Left lung (tissue), 10 donors: ENCODE data around the gene TTLL5. TPM values are rescaled to one million over a fixed set of nuclear protein-coding genes. Genes with fewer than 3 reads are reported as not detected.
A peak's percentile ranks its signal among the peaks of the same experiment; 100 is the strongest.

Experiments used
- ATAC-seq: fragments of 200-7000 bp; cut with Tn5 transposase; one replicate; pipeline ENCODE4 v1.9.1; 2020; ENCODE audit warnings: moderate library complexity
- DNase-seq, 4 donors: peaks; one replicate each; pipeline ENCODE4 v3.0.0-alpha.2; 2013 to 2020
- H3K27ac ChIP-seq, 2 donors: fragments of 200-600 bp; sonication (generic) in 1 of 2; one replicate each; pipeline versions ENCODE4 v1.5.0 to v1.8.0; 2020 to 2021
- H3K27me3 ChIP-seq, 2 donors: fragments of 200-600 bp; sonication (generic) in 1 of 2; one replicate each; pipeline versions ENCODE4 v1.5.0 to v1.8.0; 2020 to 2021
- H3K36me3 ChIP-seq, 2 donors: fragments of 200-600 bp; sonication (generic) in 1 of 2; one replicate each; pipeline versions ENCODE4 v1.5.0 to v1.8.0; 2020 to 2021
- H3K4me1 ChIP-seq, 2 donors: fragments of 200-600 bp; one replicate each; pipeline ENCODE4 v1.8.0; 2021
- H3K4me3 ChIP-seq, 2 donors: fragments of 200-600 bp; sonication (generic) in 1 of 2; one replicate each; pipeline versions ENCODE4 v1.5.0 to v1.8.0; 2020 to 2021; ENCODE audit warnings: mild to moderate bottlenecking in 1 of 2
- H3K9me3 ChIP-seq, 2 donors: fragments of 200-600 bp; sonication (generic) in 1 of 2; one replicate each; pipeline versions ENCODE4 v1.5.0 to v1.8.0; 2020 to 2021
- CTCF ChIP-seq, 2 donors: fragments of 200-600 bp; sonication (generic) in 1 of 2; IDR thresholded peaks; one replicate each; pipeline versions ENCODE4 v1.5.0 to v1.8.0; 2021; ENCODE audit warnings: antibody characterized with exemption in 2 of 2
- intact Hi-C, 2 donors: fragments of 100-400 bp; cut with DNase I; formaldehyde crosslinking; loops; one replicate each; pipeline versions ENCODE4 v1.11.2 to v1.14.2; 2022
- polyA plus RNA-seq, 6 donors: library from polyadenylated mRNA; unstranded; fragments of 120-200 nt; gene quantifications; one replicate each; pipeline ENCODE4 v1.2.1, GENCODE V29; 2013; ENCODE audit not compliant: insufficient read length in 6 of 6
- total RNA-seq, 2 donors: library from RNA; stranded (reverse); fragmentation: NEBNext Ultra II Directional; extraction: Animal tissue kit (Norgen Biotek cat#: 25700); gene quantifications; one replicate each; pipeline ENCODE4 v1.2.1, GENCODE V29; 2021
- donor health status: DM: no; HTN: yes; CAD: no.
- donor health status: DM: no; HTN: no; CAD: no.

TTLL5 gene
- total and polyA plus RNA-seq, 8 donors: 30.8 to 46.7 (median 42.1) TPM

DNA sequence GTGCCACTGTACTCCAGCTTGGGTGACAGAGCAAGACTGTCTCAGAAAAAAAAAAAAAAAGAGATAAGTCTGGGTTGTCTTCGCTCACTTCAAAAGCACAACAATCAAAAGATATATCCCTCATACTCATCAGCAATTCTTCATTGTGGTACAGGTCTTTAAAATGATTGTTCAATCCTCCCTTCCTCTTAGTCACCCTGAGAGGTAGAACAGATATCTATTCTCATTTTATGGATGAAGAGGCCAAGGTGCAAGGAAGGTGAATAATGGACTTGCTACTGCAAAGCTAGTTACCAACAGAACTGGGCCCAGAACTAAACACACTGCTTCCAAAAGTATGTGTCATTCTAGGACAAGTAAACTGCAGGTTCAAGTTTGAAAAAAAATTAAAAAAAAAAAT, 7.5 kb upstream of the TTLL5 start:
- Histone ChIP-seq H3K27me3 (no peaks in the 10 kb centered on the region), H3K27ac (no peak overlapping the region), H3K4me1 (peaks cover 0 to 8% of the 10 kb centered on the region in 2 donors), H3K4me3 (no peak overlapping the region), H3K36me3 (peaks cover 0 to 79% of the 10 kb centered on the region in 2 donors), H3K9me3 (no peaks in the 10 kb centered on the region)
- TF ChIP-seq CTCF (IDR thresholded peaks at IDR 0.05): no peak
- intact Hi-C loops: no loop called here
- no peak for ATAC-seq
- DNase-seq: no peak

- no peaks in the 10 kb centered on the region for H3K27me3 ChIP-seq
- TF ChIP-seq CTCF (IDR thresholded peaks at IDR 0.05): peak; percentile 94 to 97
- intact Hi-C loops: loop anchor here in 1 of 2 donors (2.0 kb wide), 1 partner anchor 77 kb away; no protein-coding TSS in a partner anchor
- DNase-seq (peak; percentile 46 to 86 (median 76)), ATAC-seq (peak; percentile 95)
- no peaks in the 10 kb centered on the region for H3K9me3 ChIP-seq
- H3K4me1 ChIP-seq: peaks cover 0 to 14% of the 10 kb centered on the region in 2 donors
- H3K36me3 ChIP-seq: peaks cover 0 to 73% of the 10 kb centered on the region in 2 donors
- H3K4me3 ChIP-seq: no peak overlapping the region
- H3K27ac ChIP-seq: no peak overlapping the region
Observed at GRCh38 chr14:75654127-75654732, 6.8 kb upstream of the TTLL5 start.

DNA sequence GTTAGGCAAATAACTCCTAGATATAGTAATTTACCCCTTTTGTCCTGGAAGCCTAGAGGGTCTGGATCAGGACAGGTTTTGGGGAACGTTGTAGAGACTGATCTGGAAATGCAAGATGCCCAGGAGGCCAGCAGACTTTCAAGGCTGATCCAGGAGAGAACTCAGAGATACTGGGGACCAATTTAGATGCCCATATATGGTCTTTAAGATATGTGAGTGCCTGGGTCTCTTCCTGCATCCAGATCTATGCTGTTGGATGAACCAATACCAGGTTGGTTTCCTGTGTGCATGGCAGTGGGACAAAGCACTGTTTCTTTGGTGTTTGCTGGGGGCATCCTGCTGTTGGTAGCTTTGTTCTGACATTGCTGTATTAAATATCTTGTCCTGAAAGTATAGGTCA, 5.8 kb upstream of the TTLL5 start:
- H3K27ac ChIP-seq: no peak overlapping the region
- H3K27me3 ChIP-seq: no peaks in the 10 kb centered on the region
- H3K4me3 ChIP-seq: no peak overlapping the region
- DNase-seq (no peak), ATAC-seq (no peak)
- peaks cover 0 to 63% of the 10 kb centered on the region in 2 donors for H3K36me3 ChIP-seq
- TF ChIP-seq CTCF (IDR thresholded peaks at IDR 0.05): no peak
- H3K4me1 ChIP-seq: peaks cover 5 to 24% of the 10 kb centered on the region in 2 donors
- intact Hi-C loops: loop anchor here in 1 of 2 donors (2.0 kb wide), 1 partner anchor 78 kb away; no protein-coding TSS in a partner anchor
- H3K9me3 ChIP-seq: no peaks in the 10 kb centered on the region

DNA sequence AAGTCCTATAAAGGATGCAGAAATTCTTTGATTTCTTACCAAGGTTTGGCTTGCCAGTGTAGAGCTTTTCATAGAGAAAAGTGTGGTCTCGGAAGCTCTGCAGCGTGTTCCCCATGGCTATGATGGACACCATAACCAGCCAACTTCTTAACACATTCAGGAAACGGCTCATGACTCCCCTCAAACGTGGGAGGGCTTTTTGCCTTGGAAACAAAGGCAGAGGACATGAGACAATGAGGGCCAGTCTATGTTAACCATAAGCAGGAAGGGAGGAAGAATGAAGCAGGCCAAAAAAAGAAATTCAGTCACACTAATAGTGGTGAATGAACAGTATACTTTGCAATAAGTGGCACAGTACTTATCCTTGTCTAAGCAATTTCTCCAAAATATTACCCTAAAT, 3.7 kb upstream of the TTLL5 start:
- Histone ChIP-seq H3K4me3 (no peak overlapping the region), H3K4me1 (peaks cover 13 to 30% of the 10 kb centered on the region in 2 donors), H3K27me3 (no peaks in the 10 kb centered on the region), H3K27ac (peak overlapping the region in 1 of 2 donors; percentile 13), H3K36me3 (peaks cover 0 to 42% of the 10 kb centered on the region in 2 donors), H3K9me3 (no peaks in the 10 kb centered on the region)
- intact Hi-C loops: no loop called here
- DNase-seq (no peak), ATAC-seq (no peak)
- TF ChIP-seq CTCF (IDR thresholded peaks at IDR 0.05): no peak

GRCh38 chr14:75658957-75659356, 2.1 kb upstream of the TTLL5 start:
- no peak for TF ChIP-seq CTCF (IDR thresholded peaks at IDR 0.05)
- intact Hi-C loops: no loop called here
- H3K36me3 ChIP-seq: peaks cover 0 to 37% of the 10 kb centered on the region in 2 donors
- no peaks in the 10 kb centered on the region for H3K9me3 ChIP-seq
- H3K27me3 ChIP-seq: no peaks in the 10 kb centered on the region
- H3K4me3 ChIP-seq: peak overlapping the region in 1 of 2 donors; percentile 83
- H3K27ac ChIP-seq: peak overlapping the region in 1 of 2 donors; percentile 5
- ATAC-seq: no peak
- DNase-seq: no peak
- peaks cover 15 to 32% of the 10 kb centered on the region in 2 donors for H3K4me1 ChIP-seq
